ENCODE results near the gene DPPA4. TPM values are rescaled to one million over a fixed set of nuclear protein-coding genes. Genes with fewer than 3 reads are reported as not detected.
A peak's percentile ranks its signal among the peaks of the same experiment; 100 is the strongest.

Gene DPPA4
- total RNA-seq, 1 donor from 2014 or later = 215 TPM

DNA sequence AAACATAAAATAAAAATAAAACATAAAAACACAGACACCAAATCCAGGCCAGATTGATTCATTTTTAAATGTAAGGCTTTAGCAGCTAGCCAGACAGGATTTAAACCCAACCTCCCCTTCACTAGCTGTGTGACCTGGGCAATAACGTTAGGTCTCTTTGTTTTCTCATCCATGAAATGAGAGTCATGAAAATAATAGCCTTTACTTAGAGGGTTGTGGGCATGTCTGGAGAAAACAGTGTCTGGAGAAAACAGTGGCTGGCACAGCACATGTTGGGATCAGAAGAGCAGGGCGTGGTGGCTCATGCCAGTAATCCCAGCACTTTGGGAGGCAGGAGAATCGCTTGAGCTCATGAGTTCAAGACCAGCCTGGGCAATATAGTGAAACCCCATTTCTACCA, 1.9 kb upstream of the DPPA4 start:
- Histone ChIP-seq H3K79me2 (ENCODE audit: low read depth) (peaks cover 40% of the 10 kb centered on the region), H4K20me1 (ENCODE audit: low read depth) (peaks cover 17% of the 10 kb centered on the region), H3K9me3 (ENCODE audit: low read depth) (no peaks in the 10 kb centered on the region), H3K9ac (no peak overlapping the region), H2AFZ (replicated peaks) (no peak overlapping the region), H3K4me2 (no peak overlapping the region), H3K27ac (no peak overlapping the region), H3K4me3 (no peak overlapping the region), H3F3A (ENCODE audit: low read depth) (peaks cover 33% of the 10 kb centered on the region), H3K27me3 (no peaks in the 10 kb centered on the region), H3K36me3 (no peaks in the 10 kb centered on the region), H3K4me1 (peaks cover 10% of the 10 kb centered on the region)
- Mint-ChIP-seq H3K4me1 (peaks cover 31% of the 10 kb centered on the region), H3K27me3 (ENCODE audit: insufficient read depth, low read depth) (peaks cover 4% of the 10 kb centered on the region), H3K4me3 (no peak overlapping the region), H3K27ac (no peak overlapping the region), H3K9me3 (no peaks in the 10 kb centered on the region), H3K36me3 (peaks cover 5% of the 10 kb centered on the region)
- TF ChIP-seq, protein P1, sequence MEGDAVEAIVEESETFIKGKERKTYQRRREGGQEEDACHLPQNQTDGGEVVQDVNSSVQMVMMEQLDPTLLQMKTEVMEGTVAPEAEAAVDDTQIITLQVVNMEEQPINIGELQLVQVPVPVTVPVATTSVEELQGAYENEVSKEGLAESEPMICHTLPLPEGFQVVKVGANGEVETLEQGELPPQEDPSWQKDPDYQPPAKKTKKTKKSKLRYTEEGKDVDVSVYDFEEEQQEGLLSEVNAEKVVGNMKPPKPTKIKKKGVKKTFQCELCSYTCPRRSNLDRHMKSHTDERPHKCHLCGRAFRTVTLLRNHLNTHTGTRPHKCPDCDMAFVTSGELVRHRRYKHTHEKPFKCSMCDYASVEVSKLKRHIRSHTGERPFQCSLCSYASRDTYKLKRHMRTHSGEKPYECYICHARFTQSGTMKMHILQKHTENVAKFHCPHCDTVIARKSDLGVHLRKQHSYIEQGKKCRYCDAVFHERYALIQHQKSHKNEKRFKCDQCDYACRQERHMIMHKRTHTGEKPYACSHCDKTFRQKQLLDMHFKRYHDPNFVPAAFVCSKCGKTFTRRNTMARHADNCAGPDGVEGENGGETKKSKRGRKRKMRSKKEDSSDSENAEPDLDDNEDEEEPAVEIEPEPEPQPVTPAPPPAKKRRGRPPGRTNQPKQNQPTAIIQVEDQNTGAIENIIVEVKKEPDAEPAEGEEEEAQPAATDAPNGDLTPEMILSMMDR (IDR thresholded peaks at IDR 0.05) = no peak
- TF ChIP-seq EZH2 (IDR thresholded peaks at IDR 0.05) = no peak
- TF ChIP-seq EZH2phosphoT487 (IDR thresholded peaks at IDR 0.05) = no peak
- DNase-seq (ENCODE audit: low spot score) = no peak

DNA sequence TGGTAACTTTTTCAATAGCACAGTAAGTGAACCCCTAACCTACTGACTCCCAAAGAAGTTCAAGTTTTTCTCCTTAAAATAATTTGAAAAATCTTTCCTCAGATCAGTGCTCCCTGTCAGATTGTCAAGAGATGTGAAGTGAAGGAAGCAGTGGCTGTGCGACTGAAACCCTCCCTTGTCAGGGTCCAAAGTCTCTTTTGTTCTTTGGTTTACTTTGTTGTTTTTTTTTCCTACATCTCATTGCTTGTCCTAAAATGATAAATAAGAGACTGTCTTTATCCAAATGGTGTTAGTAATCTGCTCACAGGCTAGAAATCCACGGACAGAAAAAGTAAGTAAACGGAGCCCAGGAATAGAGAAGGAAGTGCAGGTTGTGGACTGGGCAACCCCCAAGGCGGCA, 976 bp upstream of the DPPA4 start:
- no peaks in the 10 kb centered on the region for H3K27me3 ChIP-seq
- H3K36me3 ChIP-seq = no peaks in the 10 kb centered on the region
- Mint-ChIP-seq H3K27ac (no peak overlapping the region), H3K27me3 (ENCODE audit: insufficient read depth, low read depth) (peaks cover 4% of the 10 kb centered on the region), H3K36me3 (peaks cover 10% of the 10 kb centered on the region), H3K9me3 (no peaks in the 10 kb centered on the region), H3K4me3 (peak overlapping the region; percentile 95), H3K4me1 (peaks cover 37% of the 10 kb centered on the region)
- peaks cover 26% of the 10 kb centered on the region for H4K20me1 ChIP-seq (ENCODE audit: low read depth)
- H2AFZ ChIP-seq (replicated peaks) = no peak overlapping the region
- peaks cover 49% of the 10 kb centered on the region for H3K79me2 ChIP-seq (ENCODE audit: low read depth)
- H3K4me3 ChIP-seq = peak overlapping the region; percentile 78
- peaks cover 19% of the 10 kb centered on the region for H3K4me1 ChIP-seq
- no peak overlapping the region for H3K9ac ChIP-seq
- no peak overlapping the region for H3K27ac ChIP-seq
- DNase-seq (ENCODE audit: low spot score) = no peak
- H3K9me3 ChIP-seq (ENCODE audit: low read depth) = no peaks in the 10 kb centered on the region
- peak overlapping the region; percentile 85 for H3K4me2 ChIP-seq
- peaks cover 33% of the 10 kb centered on the region for H3F3A ChIP-seq (ENCODE audit: low read depth)
- TF ChIP-seq EZH2phosphoT487 (IDR thresholded peaks at IDR 0.05) (no peak), EZH2 (IDR thresholded peaks at IDR 0.05) (no peak)
- TF ChIP-seq, protein P1 (IDR thresholded peaks at IDR 0.05) = no peak

DNA sequence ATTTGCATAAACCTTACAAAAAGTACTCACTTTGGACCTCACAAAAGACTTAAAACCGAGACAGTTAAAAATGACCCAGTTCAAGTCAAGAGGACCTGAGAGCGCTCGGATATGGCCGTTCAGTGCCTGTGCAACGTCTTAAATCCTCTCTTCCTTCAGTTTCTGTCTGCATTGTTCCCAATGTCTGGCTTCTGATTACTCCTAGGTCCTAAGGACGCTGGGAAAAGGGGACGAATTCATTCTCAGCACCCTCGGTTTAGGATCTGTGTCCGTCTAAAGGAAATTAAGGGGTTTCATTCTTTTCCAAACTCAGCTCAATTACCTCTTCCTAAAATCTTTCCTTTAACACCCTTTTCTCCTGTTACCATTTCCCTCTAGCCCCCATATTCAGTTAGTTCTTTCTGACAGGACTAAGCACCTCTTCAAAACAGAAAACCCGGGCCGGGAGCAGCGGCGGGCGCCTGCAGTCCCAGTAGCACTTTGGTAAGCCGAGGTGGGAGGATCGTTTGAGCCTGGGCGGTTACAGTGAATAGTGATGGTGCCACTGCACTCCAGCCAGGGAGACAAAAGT, 970 bp downstream of the DPPA4 start:
- Histone ChIP-seq H3K27ac (peak overlapping the region; percentile 84), H4K20me1 (ENCODE audit: low read depth) (peaks cover 45% of the 10 kb centered on the region), H3K79me2 (ENCODE audit: low read depth) (peaks cover 69% of the 10 kb centered on the region), H3F3A (ENCODE audit: low read depth) (peaks cover 33% of the 10 kb centered on the region), H3K36me3 (no peaks in the 10 kb centered on the region), H3K9ac (peak overlapping the region; percentile 48), H3K4me1 (peaks cover 24% of the 10 kb centered on the region), H3K4me2 (peak overlapping the region; percentile 85), H3K9me3 (ENCODE audit: low read depth) (no peaks in the 10 kb centered on the region), H3K4me3 (peak overlapping the region; percentile 78), H2AFZ (replicated peaks) (no peak overlapping the region), H3K27me3 (no peaks in the 10 kb centered on the region)
- DNase-seq (ENCODE audit: low spot score) = peak; percentile 77
- no peaks in the 10 kb centered on the region for H3K9me3 Mint-ChIP-seq
- H3K4me3 Mint-ChIP-seq = peak overlapping the region; percentile 95
- H3K27me3 Mint-ChIP-seq (ENCODE audit: insufficient read depth, low read depth) = peaks cover 4% of the 10 kb centered on the region
- peaks cover 44% of the 10 kb centered on the region for H3K4me1 Mint-ChIP-seq
- H3K36me3 Mint-ChIP-seq = peaks cover 19% of the 10 kb centered on the region
- TF ChIP-seq EZH2 (IDR thresholded peaks at IDR 0.05) (no peak), EZH2phosphoT487 (IDR thresholded peaks at IDR 0.05) (no peak)
- TF ChIP-seq, protein P1 (IDR thresholded peaks at IDR 0.05) = no peak
- H3K27ac Mint-ChIP-seq = peak overlapping the region; percentile 95
